Medulla oblongata (tissue), 1 donor: Measurements from ENCODE around the gene FAAP24.
"Not testable (repeated sequence)": the region's sequence is repeated elsewhere in the genome, so short reads cannot be mapped to it uniquely, and the experiment has no call there.

Experiments
- DNase-seq: peaks from one replicate; pipeline ENCODE4 v3.0.0-alpha.2; 2015; ENCODE audit errors: extremely low spot score

Gene FAAP24

GRCh38 chr19:32971715-32972540 is at the start of gene FAAP24, which contains the start of gene CEP89:
Gene FAAP24, plus strand, starts transcription at chr19:32972242. Its CDS starts 955 bp downstream, at chr19:32973197.
Gene CEP89, minus strand, starts transcription at chr19:32971958. Its CDS starts 84 bp downstream, at chr19:32971874.
- peak; percentile 100 for DNase-seq

- no peak for DNase-seq
These were observed 47.8 kb upstream of the FAAP24 start for GRCh38 chr19:32924200-32924599.

DNA sequence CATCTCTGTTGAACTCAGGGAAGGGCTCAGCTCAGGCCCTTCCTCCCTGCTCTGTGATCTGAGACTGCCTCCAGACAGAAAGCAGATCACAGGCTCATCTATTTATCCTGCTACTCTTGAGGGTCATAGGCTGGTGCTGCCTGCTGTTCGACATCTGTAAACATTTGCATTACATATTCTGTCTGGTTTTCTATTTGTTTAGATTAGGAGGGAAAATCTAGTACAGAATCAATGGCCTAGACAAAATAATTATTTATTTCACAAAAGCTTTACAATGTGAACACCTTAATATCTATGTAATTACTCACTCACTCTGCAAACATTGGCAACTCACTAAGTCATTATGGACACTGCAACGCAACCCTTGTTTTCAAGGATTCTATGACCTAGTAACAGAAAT is 43.2 kb upstream of the FAAP24 start:
- no peak for DNase-seq

DNA sequence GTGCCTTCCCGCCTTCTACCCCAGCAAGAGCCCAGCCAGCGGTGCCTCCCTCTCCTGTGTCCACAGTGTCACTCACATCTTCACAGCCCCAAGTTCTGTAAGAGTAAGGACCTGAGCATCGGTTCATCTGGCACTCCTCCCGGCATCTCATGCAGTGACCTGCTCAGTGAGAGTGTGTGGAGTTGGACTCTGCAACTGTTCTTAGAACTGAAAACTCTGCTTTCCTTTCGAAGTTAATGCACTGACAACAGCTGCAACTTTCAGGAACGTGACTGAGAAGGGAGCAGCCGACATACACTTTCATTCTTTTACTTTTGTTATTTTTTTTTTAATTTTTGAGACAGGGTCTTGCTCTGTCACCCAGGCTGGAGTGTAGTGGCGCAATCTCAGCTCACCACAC is 41.5 kb upstream of the FAAP24 start:
- DNase-seq = no peak

DNA sequence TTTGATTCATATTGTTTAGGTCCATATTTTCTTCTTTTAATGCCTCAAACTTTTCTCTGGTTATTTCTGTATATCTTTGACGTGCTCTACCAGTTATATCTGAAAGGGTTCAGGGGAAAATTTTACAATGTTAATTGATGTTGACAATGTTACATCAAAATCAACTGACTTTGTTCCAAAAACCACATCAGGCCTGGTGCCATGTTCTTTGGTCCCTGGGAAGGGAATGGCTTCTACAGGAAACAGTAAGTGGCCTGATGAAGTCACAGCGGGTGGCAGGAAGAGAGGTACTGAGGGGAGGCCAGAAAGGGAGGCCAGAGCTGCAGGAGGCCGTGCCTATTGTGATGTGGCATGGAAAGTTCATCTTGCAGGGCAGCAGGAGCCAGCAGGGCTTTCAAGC is 38.5 kb upstream of the FAAP24 start:
- no peak for DNase-seq

GRCh38 chr19:32935629-32936028 is 36.4 kb upstream of the FAAP24 start:
- DNase-seq = no peak

DNA sequence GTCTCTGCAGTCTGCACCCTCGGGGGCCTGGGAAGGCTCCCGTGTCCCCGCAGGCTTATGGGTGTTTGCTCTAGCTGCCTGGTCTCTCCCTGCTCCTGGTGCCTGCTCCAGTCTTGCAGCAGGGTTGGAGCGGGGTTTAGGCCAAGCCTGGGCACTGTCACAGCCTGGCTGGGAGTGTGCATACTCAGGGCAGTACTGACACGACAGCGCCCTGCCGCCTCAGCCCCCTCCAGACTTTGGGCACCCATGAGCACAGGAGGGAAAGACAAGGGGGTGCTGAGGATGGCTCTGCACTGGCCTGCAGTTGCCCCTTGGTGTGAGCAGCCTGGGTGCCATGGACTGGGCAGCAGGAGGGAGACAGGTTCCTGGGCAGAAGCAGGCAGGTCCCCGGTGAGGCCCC is 36.0 kb upstream of the FAAP24 start:
- no peak for DNase-seq

DNA sequence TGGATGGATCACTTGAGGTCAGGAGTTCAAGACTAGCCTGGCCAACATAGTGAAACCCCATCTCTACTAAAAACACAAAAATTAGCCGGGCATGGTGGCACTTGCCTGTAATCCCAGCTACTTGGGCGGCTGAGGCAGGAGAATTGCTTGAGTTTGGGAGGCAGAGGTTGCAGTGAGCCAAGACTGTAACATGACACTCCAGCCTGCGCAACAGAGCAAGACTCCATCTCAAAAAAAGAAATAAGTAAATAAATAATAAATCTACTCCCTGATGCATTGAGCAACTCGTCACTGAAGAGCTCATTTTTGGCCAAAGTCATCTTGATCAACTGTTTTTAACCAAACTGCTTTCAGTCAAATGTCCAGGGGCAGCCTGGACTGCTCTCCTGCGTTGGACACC is 30.8 kb upstream of the FAAP24 start:
- not testable (repeated sequence) for DNase-seq

GRCh38 chr19:32945260-32945659 is 26.8 kb upstream of the FAAP24 start:
- DNase-seq = no peak

- no peak for DNase-seq
These were observed 5.3 kb upstream of the FAAP24 start for GRCh38 chr19:32966750-32967149.

GRCh38 chr19:32969549-32969948 is 2.5 kb upstream of the FAAP24 start:
- no peak for DNase-seq

GRCh38 chr19:32971012-32971595 is 938 bp upstream of the FAAP24 start:
- DNase-seq = no peak

DNA sequence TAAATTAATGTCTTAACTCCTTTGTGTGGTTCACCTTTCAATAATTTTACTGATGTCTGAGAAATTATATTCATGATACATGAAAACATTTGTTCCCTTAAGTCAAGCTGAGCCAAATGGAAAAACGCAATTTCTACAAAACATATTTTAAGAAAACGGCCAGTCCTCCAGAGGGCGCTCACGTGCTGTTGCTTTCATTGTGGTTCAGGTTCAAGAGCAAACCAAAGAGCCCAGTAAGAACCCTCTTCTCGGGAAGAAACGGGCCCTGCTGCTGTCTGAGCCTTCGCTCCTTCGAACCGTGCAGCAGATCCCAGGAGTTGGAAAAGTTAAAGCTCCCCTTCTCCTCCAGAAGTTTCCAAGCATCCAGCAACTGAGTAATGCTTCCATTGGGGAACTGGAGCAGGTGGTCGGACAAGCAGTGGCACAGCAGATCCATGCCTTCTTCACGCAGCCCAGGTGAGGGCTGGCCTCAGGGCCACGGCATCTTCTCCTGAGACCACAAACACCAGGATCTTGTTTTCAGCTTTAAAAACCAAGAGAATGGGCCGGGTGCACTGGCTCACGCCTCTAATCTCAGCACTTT is 4.3 kb downstream of the FAAP24 start:
- peak; percentile 78 for DNase-seq

GRCh38 chr19:32977280-32977679 is 5.2 kb downstream of the FAAP24 start:
- DNase-seq = no peak

GRCh38 chr19:32977813-32978212 is 5.8 kb downstream of the FAAP24 start:
- DNase-seq = not testable (repeated sequence)

- not testable (repeated sequence) for DNase-seq
These were observed 7.8 kb downstream of the FAAP24 start for GRCh38 chr19:32979807-32980206.

DNA sequence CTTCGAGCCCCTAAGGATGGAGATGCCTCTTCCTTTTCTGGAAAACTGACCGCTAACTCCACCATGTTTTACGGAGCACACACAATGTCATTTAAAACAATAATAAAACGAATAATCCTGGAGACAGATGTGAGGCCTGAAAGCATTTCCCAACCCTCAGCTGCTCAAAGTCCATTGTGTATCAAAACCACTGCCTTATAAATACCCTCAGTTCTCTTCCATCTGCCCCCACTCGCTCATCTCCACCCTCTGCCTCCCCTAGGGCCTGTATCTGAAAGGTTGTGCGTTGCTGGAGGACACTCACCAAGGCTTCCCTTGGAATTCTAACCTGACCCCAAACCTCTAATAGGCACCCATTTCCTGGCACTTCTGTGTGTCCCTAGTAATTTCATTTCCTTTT is 10.4 kb downstream of the FAAP24 start:
- not testable (repeated sequence) for DNase-seq

DNA sequence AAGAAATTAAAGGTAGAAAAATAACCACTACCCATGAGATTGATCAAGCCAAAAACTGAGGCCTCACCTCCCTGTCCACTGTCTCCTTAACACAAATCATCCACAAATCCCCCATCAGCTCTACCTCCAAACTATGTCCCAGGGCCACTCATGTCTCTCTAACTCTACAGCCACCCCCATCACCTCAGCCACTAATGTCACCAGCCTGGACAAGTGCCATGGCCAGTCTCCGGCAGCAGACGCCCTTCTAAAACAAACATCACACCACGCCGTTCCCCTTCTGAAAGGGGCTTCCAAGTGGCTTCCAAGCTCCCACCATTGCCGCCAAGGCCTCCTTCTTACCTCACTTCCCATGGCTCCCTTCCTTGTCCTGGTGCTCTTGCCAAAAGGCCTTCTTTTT is 16.2 kb downstream of the FAAP24 start:
- DNase-seq = not testable (repeated sequence)

- no peak for DNase-seq
These were observed 16.7 kb downstream of the FAAP24 start for GRCh38 chr19:32988724-32989123.

DNA sequence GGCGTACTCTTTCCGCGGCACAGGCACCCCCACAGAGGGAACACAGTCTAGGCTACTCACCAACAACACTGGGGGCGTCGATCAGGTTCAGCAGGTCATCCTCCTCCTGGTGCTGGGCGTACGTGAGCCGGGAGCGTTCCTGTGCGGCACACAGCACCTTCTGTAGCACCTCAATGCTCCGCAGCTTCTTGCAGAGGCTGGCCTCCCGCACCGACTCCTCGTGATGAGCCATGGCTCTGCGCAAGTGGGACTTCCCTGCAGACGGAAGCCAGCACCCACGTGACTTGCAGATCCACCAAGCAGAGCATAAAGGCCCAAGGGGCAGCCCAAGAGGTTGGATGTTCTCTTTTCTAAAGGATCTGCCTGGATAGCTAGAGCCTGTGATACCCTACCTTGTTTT is 23.9 kb downstream of the FAAP24 start:
- DNase-seq = not testable (repeated sequence)

DNA sequence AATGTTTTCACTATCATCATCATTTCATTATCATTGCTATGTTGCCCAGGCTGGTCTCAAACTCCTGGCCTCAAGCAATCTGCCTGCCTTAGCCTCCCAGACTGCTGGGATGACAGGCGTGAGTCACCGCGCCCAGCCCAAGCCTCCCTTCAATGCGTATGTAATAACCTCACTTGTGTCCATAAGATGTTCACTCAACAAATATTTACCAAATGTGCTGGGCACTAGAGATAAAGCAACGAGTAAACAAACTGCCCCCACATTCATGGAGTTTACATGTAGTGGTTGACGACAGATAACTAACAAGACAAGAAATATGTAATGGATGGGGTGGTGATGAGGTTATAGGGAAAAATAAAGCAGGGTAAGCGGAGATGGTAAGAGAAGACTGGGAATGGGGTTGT is 25.0 kb downstream of the FAAP24 start:
- not testable (repeated sequence) for DNase-seq

GRCh38 chr19:32997716-32998355 is 25.8 kb downstream of the FAAP24 start:
- no peak for DNase-seq
